B cell (primary cell): ENCODE measurements around the gene GRM3. TPM values are rescaled to one million over a fixed set of nuclear protein-coding genes. Genes with fewer than 3 reads are reported as not detected.

ENCODE experiments used
- ATAC-seq: fragments of 200-7000 bp; cut with Tn5 transposase; one replicate; pipeline ENCODE4 v1.10.0; 2021; ENCODE audit warnings: low read depth, mild to moderate bottlenecking, moderate number of reproducible peaks, moderate library complexity
- CTCF ChIA-PET: fragments of 350-600 bp; sonication (Branson Sonifier 250); formaldehyde crosslinking; loops from one replicate; lab custom pipeline; 2021; ENCODE audit warnings: antibody characterized with exemption, inconsistent platforms; lab: Charles Lee
- POLR2A ChIA-PET: fragments of 350-600 bp; sonication (Branson Sonifier 250); formaldehyde crosslinking; loops from one replicate; lab custom pipeline; 2021; ENCODE audit warnings: antibody characterized with exemption; lab: Charles Lee
- DNase-seq: peaks from one replicate; pipeline ENCODE4 v3.0.0; 2013
- H2AFZ ChIP-seq: 2 replicates; pipeline ENCODE4 v1.6.1; 2012; ENCODE audit warnings: mild to moderate bottlenecking, low read depth, low read length; ENCODE audit not compliant: insufficient read depth, poor library complexity, severe bottlenecking
- H3K27ac ChIP-seq, 2 donors: 1 replicate in 1 of 2; 2 replicates in 1 of 2; pipeline ENCODE4 v1.5.1; 2012 to 2013; ENCODE audit warnings: low read length in 2 of 2, mild to moderate bottlenecking in 2 of 2, moderate library complexity in 1 of 2
- H3K27me3 ChIP-seq, 4 experiments: fragments of 200-600 bp in 1 of 4; sonication (generic) in 1 of 4; replicated peaks in 1 of 4; 1 replicate in 2 of 4; 2 replicates in 2 of 4; pipeline versions ENCODE4 v1.6.1 to v1.7.0; 2013 to 2016; ENCODE audit warnings: low read length in 3 of 4, mild to moderate bottlenecking in 2 of 4, mixed read lengths in 1 of 4, moderate library complexity in 1 of 4; ENCODE audit not compliant: insufficient read depth in 4 of 4, control insufficient read depth in 3 of 4; ENCODE audit errors: control extremely low read depth in 1 of 4
- H3K36me3 ChIP-seq, 2 experiments: replicated peaks in 1 of 2; 1 replicate in 1 of 2; 2 replicates in 1 of 2; pipeline versions ENCODE4 v1.6.1 to v1.7.1; 2013; ENCODE audit warnings: low read length in 1 of 2; ENCODE audit not compliant: insufficient read depth in 2 of 2, control insufficient read depth in 1 of 2; ENCODE audit errors: control extremely low read depth in 1 of 2, extremely low read depth in 1 of 2
- H3K4me1 ChIP-seq, 2 donors: fragments of 200-600 bp in 1 of 2; sonication (generic) in 1 of 2; 1 replicate in 1 of 2; 2 replicates in 1 of 2; pipeline versions ENCODE4 v1.5.1 to v1.6.1; 2013 to 2017; ENCODE audit warnings: low read length in 2 of 2; ENCODE audit not compliant: control insufficient read depth in 2 of 2, insufficient read depth in 2 of 2
- H3K4me2 ChIP-seq: replicated peaks from 2 replicates; pipeline ENCODE3; 2012; ENCODE audit warnings: mild to moderate bottlenecking, low read depth, low read length; ENCODE audit not compliant: poor library complexity, severe bottlenecking
- H3K4me3 ChIP-seq, 5 experiments: fragments of 200-600 bp in 1 of 5; sonication (generic) in 1 of 5; 1 replicate in 3 of 5; 2 replicates in 2 of 5; pipeline versions ENCODE4 v1.5.1 to v1.7.0; 2011 to 2016; ENCODE audit warnings: low read length in 4 of 5, mild to moderate bottlenecking in 4 of 5, low read depth in 2 of 5, control low read depth in 1 of 5, moderate library complexity in 1 of 5; ENCODE audit not compliant: insufficient read depth in 1 of 5; ENCODE audit errors: control extremely low read depth in 1 of 5, extremely low read depth in 1 of 5
- H3K79me2 ChIP-seq: fragments of 200-600 bp; sonication (generic); one replicate; pipeline ENCODE4 v1.6.0; 2016; ENCODE audit warnings: low read length; ENCODE audit not compliant: control insufficient read depth, insufficient read depth
- H3K9ac ChIP-seq: fragments of 200-600 bp; sonication (generic); 2 replicates; pipeline ENCODE4 v1.6.1; 2017; ENCODE audit warnings: mild to moderate bottlenecking, low read length, moderate library complexity
- H3K9me3 ChIP-seq, 3 donors: one replicate each; pipeline versions ENCODE4 v1.6.1 to v1.7.1; 2013; ENCODE audit warnings: low read length in 2 of 3; ENCODE audit not compliant: control insufficient read depth in 2 of 3, insufficient read depth in 1 of 3; ENCODE audit errors: control extremely low read depth in 1 of 3
- H4K20me1 ChIP-seq: 2 replicates; pipeline ENCODE4 v1.6.0; 2012; ENCODE audit warnings: mild to moderate bottlenecking, low read length; ENCODE audit not compliant: insufficient read depth, control insufficient read depth, poor library complexity, severe bottlenecking
- H3K27ac Mint-ChIP-seq: one replicate; pipeline ENCODE4 v1.8.0; 2021; ENCODE audit warnings: mixed read lengths
- H3K27me3 Mint-ChIP-seq: one replicate; pipeline ENCODE4 v1.8.0; 2021; ENCODE audit warnings: mixed read lengths
- H3K4me1 Mint-ChIP-seq: one replicate; pipeline ENCODE4 v1.8.0; 2021; ENCODE audit warnings: mixed read lengths
- H3K4me3 Mint-ChIP-seq: one replicate; pipeline ENCODE4 v1.8.0; 2021; ENCODE audit warnings: mixed read lengths
- H3K9me3 Mint-ChIP-seq: one replicate; pipeline ENCODE4 v1.8.0; 2022; ENCODE audit warnings: mixed read lengths; ENCODE audit not compliant: insufficient read depth
- CTCF ChIP-seq: fragments of 200-600 bp; IDR thresholded peaks from one replicate; pipeline ENCODE4 v1.8.0; 2022; ENCODE audit warnings: antibody characterized with exemption, mild to moderate bottlenecking
- EZH2 ChIP-seq: IDR thresholded peaks from 2 replicates; pipeline ENCODE4 v1.6.1; 2012; ENCODE audit warnings: borderline replicate concordance, low read depth, mild to moderate bottlenecking, moderate library complexity, low read length; ENCODE audit not compliant: insufficient read depth, poor library complexity, severe bottlenecking
- WGBS: methylation state at CpG from one replicate; pipeline ENCODE4 v1.1.5; 2013; ENCODE audit warnings: missing lambda C conversion rate; ENCODE audit not compliant: insufficient coverage; 5-methylcytosine and 5-hydroxymethylcytosine counted together
- intact Hi-C: fragments of 100-400 bp; cut with micrococcal nuclease; formaldehyde crosslinking; loops from one replicate; pipeline ENCODE4 v1.10.0; 2022
- polyA plus RNA-seq: library from polyadenylated mRNA; depleted of rRNA; stranded (reverse); fragments of >200 nt; gene quantifications from 2 replicates; pipeline ENCODE4 v1.2.3, GENCODE V29; 2012
- total RNA-seq, 2 donors: library from RNA; stranded (reverse); fragments of 120-200 nt in 1 of 2; gene quantifications; 1 replicate in 1 of 2; 2 replicates in 1 of 2; pipeline versions ENCODE4 v1.2.3 to v1.2.4, GENCODE V29; 2013 to 2022

Gene GRM3
- total and polyA plus RNA-seq, 2 donors (not counting 1 experiment from before 2014, with no cell fraction given): not detected

GRCh38 chr7:86657948-86658347 is 14.2 kb downstream of the GRM3 start:
- CTCF ChIA-PET: no interaction called here
- no peaks in the 10 kb centered on the region for H4K20me1 ChIP-seq
- no peaks in the 10 kb centered on the region for H3K9me3 ChIP-seq
- no peaks in the 10 kb centered on the region for H3K4me1 ChIP-seq
- no peak overlapping the region for H3K9ac ChIP-seq
- no peak overlapping the region for H3K27ac ChIP-seq
- 40% methylated on average over 1 of the region's 2 CpGs for WGBS
- H3K79me2 ChIP-seq: no peaks in the 10 kb centered on the region
- no peak for ATAC-seq
- H3K4me3 ChIP-seq: no peak overlapping the region
- no peak overlapping the region for H3K27ac Mint-ChIP-seq
- POLR2A ChIA-PET: no interaction called here
- no peaks in the 10 kb centered on the region for H3K4me1 Mint-ChIP-seq
- no peaks in the 10 kb centered on the region for H3K27me3 ChIP-seq
- no peaks in the 10 kb centered on the region for H3K27me3 Mint-ChIP-seq
- H2AFZ ChIP-seq: no peak overlapping the region
- H3K36me3 ChIP-seq: no peaks in the 10 kb centered on the region
- intact Hi-C loops: no loop called here
- H3K4me3 Mint-ChIP-seq: no peak overlapping the region
- TF ChIP-seq CTCF (no peak), EZH2 (no peak)
- H3K9me3 Mint-ChIP-seq: no peaks in the 10 kb centered on the region
- DNase-seq: no peak
- H3K4me2 ChIP-seq: no peak overlapping the region

DNA sequence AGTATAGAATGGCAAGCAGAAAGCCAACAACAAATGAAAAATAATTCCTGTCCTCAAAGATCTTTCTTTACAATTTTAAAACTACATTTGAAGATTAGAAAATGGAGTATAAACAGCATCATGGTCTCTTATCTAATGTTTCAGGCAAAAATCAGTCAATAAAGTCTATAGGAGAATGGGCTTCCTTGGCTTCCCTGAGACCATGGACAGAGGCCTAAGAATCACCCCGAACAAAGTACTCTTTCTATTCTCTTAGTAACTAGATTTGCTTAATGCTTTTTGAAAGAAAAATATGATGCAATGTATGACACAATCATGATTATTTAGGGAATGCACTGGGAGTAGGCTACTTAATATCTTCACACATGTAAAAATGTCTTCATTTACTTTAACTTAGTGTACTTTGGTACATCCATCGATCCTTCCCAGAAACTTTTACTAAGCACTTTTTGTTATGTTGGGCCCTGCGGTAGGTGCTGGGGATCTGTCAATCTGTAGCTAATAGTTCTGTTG is 17.3 kb downstream of the GRM3 start:
- DNase-seq: no peak
- intact Hi-C loops: no loop called here
- WGBS: 100% methylated on average over 1 of the region's 3 CpGs
- Histone ChIP-seq H4K20me1 (no peaks in the 10 kb centered on the region), H3K4me2 (no peak overlapping the region), H3K79me2 (no peaks in the 10 kb centered on the region), H3K4me3 (no peak overlapping the region), H3K9me3 (no peaks in the 10 kb centered on the region), H3K27ac (no peak overlapping the region), H3K27me3 (no peaks in the 10 kb centered on the region), H3K4me1 (no peaks in the 10 kb centered on the region), H3K36me3 (no peaks in the 10 kb centered on the region), H3K9ac (no peak overlapping the region), H2AFZ (no peak overlapping the region)
- TF ChIP-seq EZH2 (no peak), CTCF (no peak)
- Mint-ChIP-seq H3K27me3 (no peaks in the 10 kb centered on the region), H3K4me3 (no peak overlapping the region), H3K4me1 (no peaks in the 10 kb centered on the region), H3K9me3 (no peaks in the 10 kb centered on the region), H3K27ac (no peak overlapping the region)
- CTCF ChIA-PET: no interaction called here
- no peak for ATAC-seq
- POLR2A ChIA-PET: no interaction called here
